ENCODE results near the gene IFI27L2.

IFI27L2 gene

GRCh38 chr14:94124582-94125377, 4.6 kb downstream of the IFI27L2 start:
- in situ Hi-C loops (cut with MboI; ENCODE audit: low sequenced_read_pairs), result no loop called here

GRCh38 chr14:94123868-94124267, 5.5 kb downstream of the IFI27L2 start:
- in situ Hi-C loops (cut with MboI; ENCODE audit: low sequenced_read_pairs), result no loop called here

DNA sequence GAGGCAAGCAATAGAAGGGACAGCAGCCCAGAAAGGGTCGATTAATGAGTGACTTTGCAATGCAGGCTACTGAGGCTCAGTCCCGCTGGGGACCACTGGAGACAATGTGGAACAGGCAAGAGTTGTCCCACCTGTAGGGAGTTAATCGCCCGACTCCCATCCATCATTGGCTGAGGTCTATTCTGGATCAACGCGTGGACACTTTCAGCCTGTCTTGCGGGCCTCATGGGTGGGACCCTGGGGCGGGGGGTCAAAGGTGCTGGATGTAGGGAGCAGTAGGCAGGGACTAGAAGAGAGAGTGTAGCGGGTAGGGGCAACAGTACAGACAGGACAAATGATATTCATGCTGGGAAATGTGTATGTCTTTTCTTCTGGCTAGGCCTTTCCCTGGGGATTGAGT, 6.1 kb downstream of the IFI27L2 start:
- in situ Hi-C loops (cut with MboI; ENCODE audit: low sequenced_read_pairs), result no loop called here

- in situ Hi-C loops (cut with MboI; ENCODE audit: low sequenced_read_pairs), result no loop called here
Observed at GRCh38 chr14:94122438-94122837, 7.0 kb downstream of the IFI27L2 start.

DNA sequence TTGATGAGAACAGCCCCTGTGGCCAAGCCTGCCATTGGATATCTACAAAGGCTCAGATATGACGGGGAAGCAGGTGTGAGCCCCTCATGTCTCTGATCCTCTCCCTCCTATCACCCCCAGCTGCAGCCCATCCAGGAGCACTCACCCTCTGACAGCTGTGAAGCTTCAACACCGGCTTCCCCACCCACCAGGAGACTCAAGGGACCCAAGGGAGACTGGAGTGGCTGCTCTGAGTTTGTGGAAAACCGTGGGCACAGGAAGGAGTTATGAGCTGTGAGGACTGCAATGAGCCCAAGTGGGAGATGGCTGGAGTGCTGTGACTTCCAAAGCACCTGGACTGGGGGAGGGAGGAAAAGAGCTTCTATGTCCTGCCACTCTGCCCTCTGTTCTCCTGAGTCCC, 7.9 kb downstream of the IFI27L2 start:
- in situ Hi-C loops (cut with MboI; ENCODE audit: low sequenced_read_pairs), result no loop called here

- in situ Hi-C loops (cut with MboI; ENCODE audit: low sequenced_read_pairs), result no loop called here
Observed at GRCh38 chr14:94120667-94121340, 8.6 kb downstream of the IFI27L2 start.

DNA sequence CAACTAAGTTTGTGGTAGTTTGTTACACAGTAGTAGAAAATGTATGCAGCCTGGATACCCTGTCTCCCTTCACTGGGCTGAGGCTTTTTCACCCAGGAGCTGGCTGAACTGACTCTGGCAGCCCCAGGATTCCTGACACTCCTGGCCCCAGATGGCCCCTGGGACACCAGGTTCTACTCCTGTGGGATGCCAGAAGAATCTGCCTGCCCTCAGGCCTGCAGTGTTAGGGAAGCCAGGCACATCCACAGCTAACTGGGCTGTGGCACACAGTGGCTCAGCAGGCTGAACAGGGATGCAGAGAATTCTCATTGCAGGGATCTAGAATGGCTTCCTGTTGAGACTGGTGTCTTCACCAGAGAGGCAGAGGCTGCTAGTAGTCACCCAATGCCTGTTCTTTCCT, 10.3 kb downstream of the IFI27L2 start:
- in situ Hi-C loops (cut with MboI; ENCODE audit: low sequenced_read_pairs), result no loop called here

GRCh38 chr14:94117856-94118255, 11.5 kb downstream of the IFI27L2 start:
- in situ Hi-C loops (cut with MboI; ENCODE audit: low sequenced_read_pairs), result no loop called here

- in situ Hi-C loops (cut with MboI; ENCODE audit: low sequenced_read_pairs), result no loop called here
Observed at GRCh38 chr14:94116701-94117100, 12.7 kb downstream of the IFI27L2 start.

GRCh38 chr14:94115631-94116030, 13.8 kb downstream of the IFI27L2 start:
- in situ Hi-C loops (cut with MboI; ENCODE audit: low sequenced_read_pairs), result no loop called here

DNA sequence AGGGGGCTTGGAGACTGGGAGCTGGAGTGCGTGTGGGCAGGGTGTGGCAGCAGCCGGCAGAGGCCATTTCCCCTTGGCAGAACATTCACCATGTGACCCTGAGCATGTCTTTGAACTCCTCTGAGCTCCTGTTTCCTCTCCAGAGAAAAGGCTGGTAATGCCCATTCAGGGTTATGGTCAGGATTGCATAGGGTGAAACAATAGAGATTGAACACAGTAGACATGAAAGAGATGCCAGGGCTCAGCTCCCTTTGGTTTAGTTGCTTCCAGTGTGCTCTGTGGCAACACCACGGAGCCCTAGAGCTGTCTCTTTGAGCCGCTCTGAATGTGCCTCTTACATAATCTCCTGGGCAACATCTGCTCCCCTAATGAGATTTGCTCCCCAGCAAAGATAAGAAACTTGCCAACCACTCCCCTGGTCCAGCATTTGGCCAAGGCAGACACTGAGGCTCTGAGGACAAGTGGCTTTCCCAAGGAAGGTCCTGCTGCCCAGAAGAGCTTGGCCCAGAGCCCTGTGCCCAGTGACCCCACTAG, 14.3 kb downstream of the IFI27L2 start:
- in situ Hi-C loops (cut with MboI; ENCODE audit: low sequenced_read_pairs), result no loop called here

DNA sequence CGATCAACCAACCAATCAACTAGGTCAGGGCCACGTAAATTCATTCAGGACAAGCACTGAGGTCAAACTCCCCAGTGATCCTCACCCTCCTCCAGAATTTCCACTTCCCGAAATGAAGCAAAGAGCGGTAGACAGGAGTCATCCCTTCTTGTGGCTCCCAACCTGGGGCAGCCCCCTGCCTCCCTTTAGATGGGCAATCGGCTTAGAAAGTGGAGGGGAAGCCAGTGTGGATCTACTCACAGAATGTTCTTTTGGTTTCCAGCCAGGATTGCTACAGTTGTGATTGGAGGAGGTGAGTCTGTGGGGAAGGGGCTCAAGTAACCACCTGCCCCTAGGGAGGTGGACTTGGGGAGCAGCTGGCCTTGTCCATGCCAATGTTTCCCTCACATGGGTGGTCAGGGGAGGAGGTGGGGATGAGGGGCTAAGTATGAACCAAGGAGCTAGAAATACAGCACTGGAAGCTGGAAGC, 14.8 kb downstream of the IFI27L2 start:
- in situ Hi-C loops (cut with MboI; ENCODE audit: low sequenced_read_pairs), result no loop called here

DNA sequence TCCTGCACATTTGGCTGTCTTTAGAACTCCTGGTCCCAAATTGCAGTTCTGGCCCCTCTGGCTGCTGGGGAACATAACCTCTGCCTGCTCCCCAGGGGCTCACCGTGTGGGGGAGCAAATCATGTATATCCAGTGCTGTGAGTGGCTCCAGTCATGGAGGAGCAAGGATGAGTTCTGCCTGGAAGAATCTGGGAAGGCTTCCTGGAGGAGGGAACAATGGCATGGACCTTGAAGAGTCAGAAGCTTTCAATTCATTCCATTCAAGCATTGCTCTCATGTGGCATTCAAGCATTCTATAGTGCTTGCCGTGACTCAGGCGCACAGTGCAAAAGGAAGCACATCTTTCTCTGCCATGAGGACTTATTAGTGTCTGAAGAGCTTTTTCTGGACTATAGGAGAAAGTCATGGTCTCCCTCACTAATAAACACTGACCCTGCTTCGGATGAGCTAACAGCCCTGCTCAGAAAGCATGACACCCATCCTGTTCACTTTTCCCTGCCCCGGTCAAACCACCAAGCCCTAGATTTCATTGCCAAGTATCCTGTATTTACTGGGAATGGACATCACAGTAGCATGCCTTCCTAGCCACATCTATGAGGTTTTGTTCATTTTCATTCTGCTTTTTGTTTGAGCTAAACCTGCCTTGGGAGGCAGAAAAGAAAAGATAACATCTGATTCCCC, 15.4 kb downstream of the IFI27L2 start:
- in situ Hi-C loops (cut with MboI; ENCODE audit: low sequenced_read_pairs), result no loop called here

GRCh38 chr14:94113490-94113889, 15.9 kb downstream of the IFI27L2 start:
- in situ Hi-C loops (cut with MboI; ENCODE audit: low sequenced_read_pairs), result no loop called here

DNA sequence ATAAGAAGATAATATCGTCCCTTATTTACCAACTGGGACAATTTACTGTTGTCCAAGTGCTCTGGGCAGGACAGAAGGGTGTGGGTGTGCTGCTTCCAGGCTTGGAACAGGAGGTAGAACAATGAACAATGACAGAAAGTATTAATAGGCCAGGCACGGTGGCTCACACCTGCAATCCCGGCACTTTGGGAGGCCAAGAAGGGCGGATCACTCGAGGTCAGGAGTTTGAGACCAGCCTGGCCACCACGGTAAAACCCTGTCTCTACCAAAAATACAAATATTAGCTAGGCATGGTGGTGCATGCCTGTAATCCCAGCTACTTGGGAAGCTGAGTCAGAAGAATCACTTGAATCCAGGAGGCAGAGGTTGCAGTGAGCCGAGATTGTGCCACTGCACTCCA, 16.3 kb downstream of the IFI27L2 start:
- in situ Hi-C loops (cut with MboI; ENCODE audit: low sequenced_read_pairs), result no loop called here

- in situ Hi-C loops (cut with MboI; ENCODE audit: low sequenced_read_pairs), result no loop called here
Observed at GRCh38 chr14:94112513-94113063, 16.8 kb downstream of the IFI27L2 start.

DNA sequence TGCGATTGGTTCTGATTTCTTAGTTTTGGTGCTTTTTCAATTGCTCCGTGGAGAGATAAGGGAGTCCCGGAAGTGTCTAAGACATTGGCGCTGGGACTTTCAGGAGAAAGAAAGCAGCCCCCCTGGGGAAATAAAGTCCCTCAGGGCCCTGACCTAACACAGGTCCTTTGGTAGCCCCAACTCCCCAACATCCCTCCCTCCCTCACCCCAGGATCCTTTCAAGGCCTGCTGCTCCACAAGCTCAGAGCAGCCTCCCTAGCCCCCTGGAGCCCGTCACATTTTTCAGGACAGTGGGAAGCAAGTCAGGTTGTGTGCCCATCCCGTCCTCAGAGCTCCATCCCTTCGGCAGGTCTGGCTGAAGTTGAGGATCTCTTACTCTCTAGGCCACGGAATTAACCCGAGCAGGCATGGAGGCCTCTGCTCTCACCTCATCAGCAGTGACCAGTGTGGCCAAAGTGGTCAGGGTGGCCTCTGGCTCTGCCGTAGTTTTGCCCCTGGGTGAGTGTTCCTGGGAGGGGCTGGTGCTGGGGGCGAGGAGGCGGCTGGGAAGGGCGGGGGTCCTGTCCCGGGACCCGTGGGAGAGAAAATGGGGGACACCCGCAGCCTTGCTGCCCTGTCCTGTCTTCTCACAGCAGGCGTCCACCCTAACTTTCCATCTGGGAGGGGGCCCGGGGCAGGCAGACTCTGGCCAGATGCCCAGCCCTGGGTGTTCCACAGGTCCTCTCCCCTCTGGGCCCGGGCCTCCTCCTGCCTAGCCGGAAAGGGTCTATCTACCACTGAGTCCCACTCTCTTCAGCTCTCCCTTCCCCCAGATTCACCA, 17.9 kb downstream of the IFI27L2 start:
- in situ Hi-C loops (cut with MboI; ENCODE audit: low sequenced_read_pairs), result no loop called here

- in situ Hi-C loops (cut with MboI; ENCODE audit: low sequenced_read_pairs), result no loop called here
Observed at GRCh38 chr14:94110552-94111181, 18.7 kb downstream of the IFI27L2 start, which contains the start of gene IFI27. IFI27 (plus strand) TSS chr14:94110736.

DNA sequence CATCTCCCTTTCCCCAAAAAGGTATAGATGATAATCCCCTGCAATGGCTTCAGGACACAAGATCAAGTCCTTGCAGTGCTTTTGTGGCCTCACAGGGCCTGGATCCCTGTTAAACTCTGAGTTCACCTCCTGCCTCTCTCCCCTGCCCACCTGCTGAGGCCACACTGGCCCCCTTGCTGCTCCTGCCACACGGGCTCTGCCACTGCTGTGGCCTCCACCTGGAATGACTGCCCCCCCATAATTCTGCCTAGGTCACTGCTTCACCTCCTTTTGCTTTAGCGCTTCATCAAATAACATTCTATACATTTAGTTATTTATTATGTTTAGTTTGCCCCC, 19.5 kb downstream of the IFI27L2 start:
- in situ Hi-C loops (cut with MboI; ENCODE audit: low sequenced_read_pairs), result no loop called here

DNA sequence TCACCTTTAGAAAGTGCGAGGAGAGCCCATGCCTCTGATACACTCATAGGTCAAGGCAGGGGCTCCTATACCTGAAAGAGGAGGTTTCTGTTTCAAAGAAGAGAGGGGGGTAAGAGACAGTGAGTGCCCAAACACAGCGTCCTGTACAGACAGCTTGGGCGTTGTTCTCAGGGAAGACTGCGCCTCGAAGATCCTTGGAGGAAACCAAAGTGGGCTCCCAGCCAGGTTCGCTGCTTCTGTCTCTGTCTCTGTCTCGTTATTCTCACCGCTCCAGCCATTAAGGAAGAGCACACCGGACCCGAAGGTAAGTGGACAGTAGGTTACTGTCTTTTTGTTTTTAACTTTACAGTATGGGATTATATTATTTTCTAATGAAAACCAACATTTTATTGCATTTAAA, 24.7 kb downstream of the IFI27L2 start:
- in situ Hi-C loops (cut with MboI; ENCODE audit: low sequenced_read_pairs), result no loop called here

Data from HL-60/S4 treated with retinoic acid at 250 ng/mL for 4 days and 3 days (cell line).